ENCODE measurements around the gene ZNF408.
"Not testable (repeated sequence)": the region's sequence is repeated elsewhere in the genome, so short reads cannot be mapped to it uniquely, and the experiment has no call there.

ZNF408 gene

GRCh38 chr11:46711303-46711702 lies 10.5 kb downstream of the ZNF408 start:
- Histone ChIP-seq H3K9ac (ENCODE audit: low read depth, low read length) (no peak overlapping the region), H3K4me2 (ENCODE audit: insufficient read depth, low read length) (no peak overlapping the region), H3K9me3 (ENCODE audit: insufficient read depth, low read length, severe bottlenecking) (no peaks in the 10 kb centered on the region), H3K4me3 (ENCODE audit: low read depth in 1 of 2, low read length in 2 of 2) (no peak overlapping the region), H4K20me1 (ENCODE audit: insufficient read depth, low read length) (no peaks in the 10 kb centered on the region; the same call in 1 of the 2 replicates), H3K4me1 (ENCODE audit: insufficient read depth, low read length) (no peaks in the 10 kb centered on the region), H3K36me3 (ENCODE audit: insufficient read depth, low read length) (peaks cover 13% of the 10 kb centered on the region), H2AFZ (ENCODE audit: low read depth, low read length) (no peak overlapping the region), H3K27ac (ENCODE audit: low read length) (no peak overlapping the region), H3K79me2 (ENCODE audit: insufficient read depth, low read length) (no peaks in the 10 kb centered on the region), H3K27me3 (ENCODE audit: insufficient read depth, low read length, poor library complexity) (no peaks in the 10 kb centered on the region)
- TF ChIP-seq EZH2 (IDR thresholded peaks at IDR 0.05; ENCODE audit: borderline replicate concordance, low read depth, low read length, severe bottlenecking): no peak
- TF ChIP-seq, protein P1, sequence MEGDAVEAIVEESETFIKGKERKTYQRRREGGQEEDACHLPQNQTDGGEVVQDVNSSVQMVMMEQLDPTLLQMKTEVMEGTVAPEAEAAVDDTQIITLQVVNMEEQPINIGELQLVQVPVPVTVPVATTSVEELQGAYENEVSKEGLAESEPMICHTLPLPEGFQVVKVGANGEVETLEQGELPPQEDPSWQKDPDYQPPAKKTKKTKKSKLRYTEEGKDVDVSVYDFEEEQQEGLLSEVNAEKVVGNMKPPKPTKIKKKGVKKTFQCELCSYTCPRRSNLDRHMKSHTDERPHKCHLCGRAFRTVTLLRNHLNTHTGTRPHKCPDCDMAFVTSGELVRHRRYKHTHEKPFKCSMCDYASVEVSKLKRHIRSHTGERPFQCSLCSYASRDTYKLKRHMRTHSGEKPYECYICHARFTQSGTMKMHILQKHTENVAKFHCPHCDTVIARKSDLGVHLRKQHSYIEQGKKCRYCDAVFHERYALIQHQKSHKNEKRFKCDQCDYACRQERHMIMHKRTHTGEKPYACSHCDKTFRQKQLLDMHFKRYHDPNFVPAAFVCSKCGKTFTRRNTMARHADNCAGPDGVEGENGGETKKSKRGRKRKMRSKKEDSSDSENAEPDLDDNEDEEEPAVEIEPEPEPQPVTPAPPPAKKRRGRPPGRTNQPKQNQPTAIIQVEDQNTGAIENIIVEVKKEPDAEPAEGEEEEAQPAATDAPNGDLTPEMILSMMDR (IDR thresholded peaks at IDR 0.05; ENCODE audit: borderline replicate concordance, extremely low read depth, low read length, poor library complexity, severe bottlenecking): no peak
- ATAC-seq (ENCODE audit: insufficient read depth, low read depth) (no peak), DNase-seq (no peak)

GRCh38 chr11:46712874-46713576 lies 12.2 kb downstream of the ZNF408 start:
- TF ChIP-seq, protein P1 (IDR thresholded peaks at IDR 0.05; ENCODE audit: borderline replicate concordance, extremely low read depth, low read length, poor library complexity, severe bottlenecking): no peak
- TF ChIP-seq EZH2 (IDR thresholded peaks at IDR 0.05; ENCODE audit: borderline replicate concordance, low read depth, low read length, severe bottlenecking): no peak
- no peak overlapping the region for H3K4me2 ChIP-seq (ENCODE audit: insufficient read depth, low read length)
- H3K79me2 ChIP-seq (ENCODE audit: insufficient read depth, low read length): no peaks in the 10 kb centered on the region
- H3K9ac ChIP-seq (ENCODE audit: low read depth, low read length): no peak overlapping the region
- 0 out of 2 replicates have a peak, but pooled peaks cover under 1% of the 10 kb centered on the region for H3K4me1 ChIP-seq (ENCODE audit: insufficient read depth, low read length)
- no peak overlapping the region for H3K4me3 ChIP-seq (ENCODE audit: low read depth in 1 of 2, low read length in 2 of 2)
- H2AFZ ChIP-seq (ENCODE audit: low read depth, low read length): no peak overlapping the region
- no peak for ATAC-seq (ENCODE audit: insufficient read depth, low read depth)
- DNase-seq: no peak
- no peaks in the 10 kb centered on the region for H3K9me3 ChIP-seq (ENCODE audit: insufficient read depth, low read length, severe bottlenecking)
- H3K27ac ChIP-seq (ENCODE audit: low read length): no peak overlapping the region
- H4K20me1 ChIP-seq (ENCODE audit: insufficient read depth, low read length): no peaks in the 10 kb centered on the region
- no peaks in the 10 kb centered on the region for H3K36me3 ChIP-seq (ENCODE audit: insufficient read depth, low read length)
- no peaks in the 10 kb centered on the region for H3K27me3 ChIP-seq (ENCODE audit: insufficient read depth, low read length, poor library complexity)

DNA sequence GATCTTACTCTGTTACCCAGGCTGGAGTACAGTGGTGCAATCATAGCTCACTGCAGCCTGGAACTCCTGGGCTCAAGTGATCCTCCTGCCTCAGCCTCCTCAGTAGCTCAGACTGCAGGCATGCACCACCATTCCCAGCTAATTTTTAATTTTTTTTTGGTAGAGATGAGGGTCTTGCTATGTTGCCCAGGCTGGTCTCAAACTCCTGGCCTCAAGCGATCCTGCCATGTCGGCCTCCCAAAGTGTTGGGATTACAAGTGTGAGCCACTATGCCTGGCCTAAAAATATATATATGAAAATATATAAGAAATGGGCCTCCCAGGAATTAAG lies 17.0 kb downstream of the ZNF408 start:
- not testable (repeated sequence) for H3K9ac ChIP-seq (ENCODE audit: low read depth, low read length); H3K4me1 ChIP-seq (ENCODE audit: insufficient read depth, low read length); ATAC-seq (ENCODE audit: insufficient read depth, low read depth); H3K36me3 ChIP-seq (ENCODE audit: insufficient read depth, low read length); H4K20me1 ChIP-seq (ENCODE audit: insufficient read depth, low read length); H3K4me3 ChIP-seq (ENCODE audit: low read depth in 1 of 2, low read length in 2 of 2); DNase-seq; H3K9me3 ChIP-seq (ENCODE audit: insufficient read depth, low read length, severe bottlenecking); H3K79me2 ChIP-seq (ENCODE audit: insufficient read depth, low read length); H3K27me3 ChIP-seq (ENCODE audit: insufficient read depth, low read length, poor library complexity); H3K27ac ChIP-seq (ENCODE audit: low read length); H3K4me2 ChIP-seq (ENCODE audit: insufficient read depth, low read length)
- H2AFZ ChIP-seq (ENCODE audit: low read depth, low read length): peak overlapping the region; percentile 12; the same call in 1 of the 2 replicates

GRCh38 chr11:46718155-46719019 lies 17.6 kb downstream of the ZNF408 start:
- no peak overlapping the region for H3K27ac ChIP-seq (ENCODE audit: low read length)
- H3K9ac ChIP-seq (ENCODE audit: low read depth, low read length): no peak overlapping the region
- H2AFZ ChIP-seq (ENCODE audit: low read depth, low read length): peak overlapping the region; percentile 12; the same call in 1 of the 2 replicates
- DNase-seq: no peak
- no peak overlapping the region for H3K4me3 ChIP-seq (ENCODE audit: low read depth in 1 of 2, low read length in 2 of 2)
- peak; percentile 61; the same call in 2 of the 3 replicates for ATAC-seq (ENCODE audit: insufficient read depth, low read depth)
- H3K4me1 ChIP-seq (ENCODE audit: insufficient read depth, low read length): 0 out of 2 replicates have a peak, but pooled peaks cover 5% of the 10 kb centered on the region
- no peaks in the 10 kb centered on the region for H3K36me3 ChIP-seq (ENCODE audit: insufficient read depth, low read length)
- TF ChIP-seq, protein P1 (IDR thresholded peaks at IDR 0.05; ENCODE audit: borderline replicate concordance, extremely low read depth, low read length, poor library complexity, severe bottlenecking): no peak
- TF ChIP-seq EZH2 (IDR thresholded peaks at IDR 0.05; ENCODE audit: borderline replicate concordance, low read depth, low read length, severe bottlenecking): no peak
- no peaks in the 10 kb centered on the region for H4K20me1 ChIP-seq (ENCODE audit: insufficient read depth, low read length)
- no peaks in the 10 kb centered on the region for H3K79me2 ChIP-seq (ENCODE audit: insufficient read depth, low read length)
- H3K9me3 ChIP-seq (ENCODE audit: insufficient read depth, low read length, severe bottlenecking): no peaks in the 10 kb centered on the region
- no peaks in the 10 kb centered on the region for H3K27me3 ChIP-seq (ENCODE audit: insufficient read depth, low read length, poor library complexity)
- H3K4me2 ChIP-seq (ENCODE audit: insufficient read depth, low read length): no peak overlapping the region

Data from DND-41 (cell line).